Measurements from ENCODE around the gene NATD1. TPM values are rescaled to one million over a fixed set of nuclear protein-coding genes. Genes with fewer than 3 reads are reported as not detected.
"Not testable (repeated sequence)": the region's sequence is repeated elsewhere in the genome, so short reads cannot be mapped to it uniquely, and the experiment has no call there.

The NATD1 gene
- total RNA-seq, 1 donor from 2014 or later: 4.2 TPM

- Histone ChIP-seq H3K36me3 (no peaks in the 10 kb centered on the region), H3K4me3 (no peak overlapping the region), H3K27ac (no peak overlapping the region), H3K27me3 (no peaks in the 10 kb centered on the region), H3K4me1 (peaks cover 7% of the 10 kb centered on the region), H3K9me3 (no peaks in the 10 kb centered on the region)
- no peak for TF ChIP-seq POLR2AphosphoS5 (IDR thresholded peaks at IDR 0.05; ENCODE audit: insufficient read depth in 1 of 2, low read depth in 1 of 2)
- intact Hi-C loops (cut with DNase I): no loop called here
- DNase-seq (ENCODE audit: extremely low spot score in 2 of 2): no peak
Observed at GRCh38 chr17:21233581-21234347, 19.4 kb downstream of the NATD1 start.

GRCh38 chr17:21232033-21232749 is 21.0 kb downstream of the NATD1 start:
- peaks cover 7% of the 10 kb centered on the region for H3K4me1 ChIP-seq
- TF ChIP-seq POLR2AphosphoS5 (IDR thresholded peaks at IDR 0.05; ENCODE audit: insufficient read depth in 1 of 2, low read depth in 1 of 2) (no peak), CTCF (IDR thresholded peaks at IDR 0.05) (no peak), POLR2A (IDR thresholded peaks at IDR 0.05) (no peak)
- no peak for DNase-seq (ENCODE audit: extremely low spot score in 2 of 2)
- no peak overlapping the region for H3K27ac ChIP-seq
- no peaks in the 10 kb centered on the region for H3K9me3 ChIP-seq
- no peaks in the 10 kb centered on the region for H3K36me3 ChIP-seq
- no peaks in the 10 kb centered on the region for H3K27me3 ChIP-seq
- intact Hi-C loops (cut with DNase I): no loop called here
- no peak overlapping the region for H3K4me3 ChIP-seq

GRCh38 chr17:21231533-21231932 is 21.7 kb downstream of the NATD1 start:
- H3K27ac ChIP-seq: no peak overlapping the region
- TF ChIP-seq CTCF (IDR thresholded peaks at IDR 0.05) (no peak), POLR2AphosphoS5 (IDR thresholded peaks at IDR 0.05; ENCODE audit: insufficient read depth in 1 of 2, low read depth in 1 of 2) (no peak)
- no peaks in the 10 kb centered on the region for H3K36me3 ChIP-seq
- intact Hi-C loops (cut with DNase I): no loop called here
- no peaks in the 10 kb centered on the region for H3K9me3 ChIP-seq
- H3K4me1 ChIP-seq: peaks cover 7% of the 10 kb centered on the region
- H3K4me3 ChIP-seq: no peak overlapping the region
- H3K27me3 ChIP-seq: no peaks in the 10 kb centered on the region
- DNase-seq (ENCODE audit: extremely low spot score in 2 of 2): no peak

GRCh38 chr17:21228845-21229244 is 24.4 kb downstream of the NATD1 start:
- Histone ChIP-seq H3K4me3 (no peak overlapping the region), H3K4me1 (peaks cover 5% of the 10 kb centered on the region), H3K27me3 (no peaks in the 10 kb centered on the region), H3K27ac (no peak overlapping the region), H3K36me3 (no peaks in the 10 kb centered on the region), H3K9me3 (no peaks in the 10 kb centered on the region)
- TF ChIP-seq POLR2A (IDR thresholded peaks at IDR 0.05) (no peak), CTCF (IDR thresholded peaks at IDR 0.05) (no peak), POLR2AphosphoS5 (IDR thresholded peaks at IDR 0.05; ENCODE audit: insufficient read depth in 1 of 2, low read depth in 1 of 2) (no peak)
- no peak for DNase-seq (ENCODE audit: extremely low spot score in 2 of 2)
- intact Hi-C loops (cut with DNase I): no loop called here

- intact Hi-C loops (cut with DNase I): no loop called here
- Histone ChIP-seq H3K27me3 (no peaks in the 10 kb centered on the region), H3K27ac (no peak overlapping the region), H3K4me1 (no peaks in the 10 kb centered on the region), H3K36me3 (no peaks in the 10 kb centered on the region), H3K4me3 (no peak overlapping the region), H3K9me3 (no peaks in the 10 kb centered on the region)
- TF ChIP-seq CTCF (IDR thresholded peaks at IDR 0.05) (no peak), POLR2AphosphoS5 (IDR thresholded peaks at IDR 0.05; ENCODE audit: insufficient read depth in 1 of 2, low read depth in 1 of 2) (no peak), POLR2A (IDR thresholded peaks at IDR 0.05) (no peak)
- no peak for DNase-seq (ENCODE audit: extremely low spot score in 2 of 2)
Observed at GRCh38 chr17:21228111-21228510, 25.1 kb downstream of the NATD1 start.

- DNase-seq (ENCODE audit: extremely low spot score in 2 of 2); H3K36me3 ChIP-seq; H3K4me3 ChIP-seq; H3K4me1 ChIP-seq; intact Hi-C loops (cut with DNase I); H3K27ac ChIP-seq; H3K9me3 ChIP-seq; H3K27me3 ChIP-seq: not testable (repeated sequence)
Observed at GRCh38 chr17:21227277-21227676, 25.9 kb downstream of the NATD1 start.
